Tibial nerve (tissue), 4 donors: Measurements from ENCODE around the gene CLASP1. TPM values are rescaled to one million over a fixed set of nuclear protein-coding genes. Genes with fewer than 3 reads are reported as not detected.

ENCODE experiments used
- DNase-seq, 2 donors: peaks; one replicate each; pipeline ENCODE4 v3.0.0-alpha.2; 2019; ENCODE audit warnings: low spot score in 2 of 2
- H3K27ac ChIP-seq, 4 donors: fragments of 200-600 bp; sonication (generic) in 3 of 4; one replicate each; pipeline ENCODE4 v1.5.1; 2017 to 2019; ENCODE audit warnings: mild to moderate bottlenecking in 1 of 4
- H3K27me3 ChIP-seq, 2 donors: fragments of 200-600 bp; sonication (generic) in 1 of 2; one replicate each; pipeline versions ENCODE4 v1.5.1 to v1.6.0; 2017 to 2019
- H3K36me3 ChIP-seq, 3 donors: fragments of 200-600 bp; sonication (generic); one replicate each; pipeline ENCODE4 v1.5.1; 2018 to 2019
- H3K4me1 ChIP-seq, 4 donors: fragments of 200-600 bp; sonication (generic) in 3 of 4; one replicate each; pipeline ENCODE4 v1.5.1; 2017 to 2019
- H3K4me3 ChIP-seq, 4 donors: fragments of 200-600 bp; sonication (generic) in 3 of 4; one replicate each; pipeline ENCODE4 v1.5.1; 2017 to 2019; ENCODE audit warnings: mild to moderate bottlenecking in 1 of 4, moderate library complexity in 1 of 4
- H3K9me3 ChIP-seq, 4 donors: fragments of 200-600 bp; sonication (generic) in 3 of 4; one replicate each; pipeline ENCODE4 v1.5.1; 2017 to 2019
- CTCF ChIP-seq, 5 experiments: fragments of 200-600 bp in 3 of 5; fragments of 450-650 bp in 2 of 5; sonication (generic) in 3 of 5; IDR thresholded peaks; one replicate each; pipeline ENCODE4 v1.5.1; 2016 to 2019; ENCODE audit warnings: antibody characterized with exemption in 5 of 5, mild to moderate bottlenecking in 3 of 5, moderate library complexity in 2 of 5
- EP300 ChIP-seq, 2 donors: sonication (generic); formaldehyde crosslinking; IDR thresholded peaks; one replicate each; pipeline ENCODE4 v1.6.1; 2017; ENCODE audit warnings: antibody characterized with exemption in 2 of 2, mild to moderate bottlenecking in 1 of 2
- POLR2A ChIP-seq, 2 donors: fragments of 450-650 bp; IDR thresholded peaks; one replicate each; pipeline ENCODE4 v1.6.1; 2017; ENCODE audit warnings: antibody characterized with exemption in 2 of 2, mild to moderate bottlenecking in 2 of 2, moderate library complexity in 2 of 2
- WGBS, 2 donors: methylation state at CpG; one replicate each; pipeline ENCODE4 v1.1.5; 2018; 5-methylcytosine and 5-hydroxymethylcytosine counted together
- total RNA-seq, 4 donors: library from RNA; depleted of rRNA; stranded (reverse); fragments of >200 nt; gene quantifications; one replicate each; pipeline ENCODE4 v1.1.0, GENCODE V29; 2016

Gene CLASP1
- total RNA-seq, 4 donors from 2014 or later: 72.8 to 164 (median 88.6) TPM

- TF ChIP-seq CTCF (IDR thresholded peaks at IDR 0.05) (no peak), EP300 (IDR thresholded peaks at IDR 0.05) (no peak), POLR2A (IDR thresholded peaks at IDR 0.05) (no peak)
- WGBS, 2 donors: 68% methylated on average over 2 of the region's 2 CpGs
- DNase-seq: peak in 1 of 2 donors; percentile 39
- no peaks in the 10 kb centered on the region for H3K27me3 ChIP-seq
- H3K27ac ChIP-seq: no peak overlapping the region
- peaks cover 0 to 74% (median 0%) of the 10 kb centered on the region in 3 donors for H3K36me3 ChIP-seq
- no peaks in the 10 kb centered on the region for H3K9me3 ChIP-seq
- H3K4me3 ChIP-seq: no peak overlapping the region
- no peaks in the 10 kb centered on the region for H3K4me1 ChIP-seq
These were observed 222.0 kb downstream of the CLASP1 start for GRCh38 chr2:121427187-121427689.

- no peak for DNase-seq
- Histone ChIP-seq H3K27me3 (no peaks in the 10 kb centered on the region), H3K27ac (no peak overlapping the region), H3K9me3 (no peaks in the 10 kb centered on the region), H3K36me3 (peaks cover 0 to 55% (median 0%) of the 10 kb centered on the region in 3 donors), H3K4me1 (no peaks in the 10 kb centered on the region), H3K4me3 (no peak overlapping the region)
- 83 to 85% methylated on average over 5 of the region's 5 CpGs for WGBS, 2 donors
- TF ChIP-seq POLR2A (IDR thresholded peaks at IDR 0.05) (no peak), CTCF (IDR thresholded peaks at IDR 0.05) (no peak), EP300 (IDR thresholded peaks at IDR 0.05) (no peak)
These were observed 228.8 kb downstream of the CLASP1 start for GRCh38 chr2:121420486-121420885.

GRCh38 chr2:121419081-121419699, 230.1 kb downstream of the CLASP1 start:
- H3K4me1 ChIP-seq: no peaks in the 10 kb centered on the region
- no peaks in the 10 kb centered on the region for H3K27me3 ChIP-seq
- no peak overlapping the region for H3K4me3 ChIP-seq
- no peak for TF ChIP-seq POLR2A (IDR thresholded peaks at IDR 0.05)
- no peak for TF ChIP-seq EP300 (IDR thresholded peaks at IDR 0.05)
- no peak for TF ChIP-seq CTCF (IDR thresholded peaks at IDR 0.05)
- H3K9me3 ChIP-seq: no peaks in the 10 kb centered on the region
- 92 to 95% methylated on average over 3 of the region's 3 CpGs for WGBS, 2 donors
- H3K36me3 ChIP-seq: peaks cover 0 to 52% (median 0%) of the 10 kb centered on the region in 3 donors
- DNase-seq: no peak
- H3K27ac ChIP-seq: no peak overlapping the region

GRCh38 chr2:121418494-121419058, 230.7 kb downstream of the CLASP1 start:
- no peaks in the 10 kb centered on the region for H3K9me3 ChIP-seq
- no peak overlapping the region for H3K4me3 ChIP-seq
- no peaks in the 10 kb centered on the region for H3K4me1 ChIP-seq
- peaks cover 0 to 52% (median 0%) of the 10 kb centered on the region in 3 donors for H3K36me3 ChIP-seq
- no peak for TF ChIP-seq EP300 (IDR thresholded peaks at IDR 0.05)
- WGBS, 2 donors: 94% methylated on average over 18 of the region's 18 CpGs
- DNase-seq: no peak
- H3K27me3 ChIP-seq: no peaks in the 10 kb centered on the region
- H3K27ac ChIP-seq: no peak overlapping the region

GRCh38 chr2:121417826-121418225, 231.4 kb downstream of the CLASP1 start:
- Histone ChIP-seq H3K4me1 (no peaks in the 10 kb centered on the region), H3K27me3 (no peaks in the 10 kb centered on the region), H3K27ac (no peak overlapping the region), H3K9me3 (no peaks in the 10 kb centered on the region), H3K36me3 (peaks cover 0 to 55% (median 0%) of the 10 kb centered on the region in 3 donors), H3K4me3 (no peak overlapping the region)
- TF ChIP-seq POLR2A (IDR thresholded peaks at IDR 0.05): no peak
- TF ChIP-seq CTCF (IDR thresholded peaks at IDR 0.05): no peak
- TF ChIP-seq EP300 (IDR thresholded peaks at IDR 0.05): no peak
- DNase-seq: no peak
- 55 to 56% methylated on average over 4 of the region's 4 CpGs for WGBS, 2 donors
